Upper lobe of right lung (tissue), 1 donor: ENCODE measurements around the gene NAGLU. TPM values are rescaled to one million over a fixed set of nuclear protein-coding genes. Genes with fewer than 3 reads are reported as not detected.
A peak's percentile ranks its signal among the peaks of the same experiment; 100 is the strongest.

ENCODE experiments used
- ATAC-seq: fragments of 200-7000 bp; cut with Tn5 transposase; one replicate; pipeline ENCODE4 v1.9.1; 2020; ENCODE audit warnings: mild to moderate bottlenecking, moderate library complexity
- DNase-seq: peaks from one replicate; pipeline ENCODE4 v3.0.0-alpha.2; 2020
- H3K27ac ChIP-seq: fragments of 200-600 bp; one replicate; pipeline ENCODE4 v1.8.0; 2022
- H3K27me3 ChIP-seq: fragments of 200-600 bp; one replicate; pipeline ENCODE4 v1.8.0; 2022; ENCODE audit warnings: mild to moderate bottlenecking
- H3K36me3 ChIP-seq: fragments of 200-600 bp; one replicate; pipeline ENCODE4 v1.8.0; 2022
- H3K4me1 ChIP-seq: fragments of 200-600 bp; one replicate; pipeline ENCODE4 v1.8.0; 2022
- H3K4me3 ChIP-seq: fragments of 200-600 bp; one replicate; pipeline ENCODE4 v1.8.0; 2022; ENCODE audit warnings: mild to moderate bottlenecking
- H3K9me3 ChIP-seq: fragments of 200-600 bp; one replicate; pipeline ENCODE4 v1.8.0; 2022
- intact Hi-C: fragments of 100-400 bp; cut with DNase I; formaldehyde crosslinking; loops from one replicate; pipeline ENCODE4 v1.11.0; 2022
- microRNA-seq: library from miRNA; unstranded; fragments of <30 nt; microRNA quantifications from one replicate; pipeline ENCODE4 v1.2.0, GENCODE V29; 2020; ENCODE audit warnings: borderline microRNAs expressed
- total RNA-seq: library from RNA; stranded (reverse); fragmentation: NEBNext Ultra II Directional; extraction: Animal tissue kit (Norgen Biotek cat#: 25700); gene quantifications from one replicate; pipeline ENCODE4 v1.2.1, GENCODE V29; 2021
- TF ChIP-seq, protein P1 (sequence below): fragments of 200-600 bp; IDR thresholded peaks from one replicate; pipeline ENCODE4 v1.8.0; 2022; ENCODE audit warnings: antibody characterized with exemption
- donor health status: DM: no; HTN: yes; CAD: no; lungs with severe emphysema.

Gene NAGLU
- total RNA-seq, 1 donor from 2014 or later, result 46.9 TPM

DNA sequence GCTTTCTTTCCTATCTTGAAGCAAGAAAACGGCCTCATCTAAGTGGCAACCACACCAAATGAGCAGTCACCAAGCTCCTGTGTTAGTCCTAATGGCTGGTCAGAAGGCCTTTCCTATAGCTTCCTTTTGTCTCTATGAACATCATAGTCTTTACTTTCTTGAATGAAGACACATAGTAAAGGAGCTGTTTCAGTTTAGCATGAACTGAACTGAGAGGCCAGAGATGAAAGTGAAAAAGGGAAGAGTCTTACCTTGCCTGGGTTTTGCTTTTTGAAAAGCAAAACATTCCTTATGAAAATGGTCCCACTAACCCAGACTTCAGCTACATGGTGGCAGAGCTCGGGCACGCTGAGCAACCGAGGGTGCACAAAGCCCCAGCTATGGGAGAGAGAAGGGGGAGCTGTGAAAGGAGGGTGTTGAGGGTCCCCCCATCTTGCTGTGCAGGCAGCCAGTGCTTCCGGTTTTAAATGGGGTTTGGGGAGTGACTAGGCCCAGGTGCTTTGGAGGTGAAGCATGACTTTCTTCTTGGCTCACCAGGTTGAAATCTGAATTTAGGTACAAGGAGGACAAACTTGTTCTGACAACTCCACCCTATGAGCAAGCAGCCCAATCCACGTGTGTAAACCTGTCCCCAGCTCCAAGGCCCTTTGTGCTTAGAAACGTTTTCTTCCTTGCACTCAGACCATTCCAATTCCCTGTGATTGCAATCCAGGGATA, 50.6 kb downstream of the NAGLU start:
- peaks cover 100% of the 10 kb centered on the region for H3K36me3 ChIP-seq
- H3K4me1 ChIP-seq, result peaks cover 17% of the 10 kb centered on the region
- TF ChIP-seq, protein P1, sequence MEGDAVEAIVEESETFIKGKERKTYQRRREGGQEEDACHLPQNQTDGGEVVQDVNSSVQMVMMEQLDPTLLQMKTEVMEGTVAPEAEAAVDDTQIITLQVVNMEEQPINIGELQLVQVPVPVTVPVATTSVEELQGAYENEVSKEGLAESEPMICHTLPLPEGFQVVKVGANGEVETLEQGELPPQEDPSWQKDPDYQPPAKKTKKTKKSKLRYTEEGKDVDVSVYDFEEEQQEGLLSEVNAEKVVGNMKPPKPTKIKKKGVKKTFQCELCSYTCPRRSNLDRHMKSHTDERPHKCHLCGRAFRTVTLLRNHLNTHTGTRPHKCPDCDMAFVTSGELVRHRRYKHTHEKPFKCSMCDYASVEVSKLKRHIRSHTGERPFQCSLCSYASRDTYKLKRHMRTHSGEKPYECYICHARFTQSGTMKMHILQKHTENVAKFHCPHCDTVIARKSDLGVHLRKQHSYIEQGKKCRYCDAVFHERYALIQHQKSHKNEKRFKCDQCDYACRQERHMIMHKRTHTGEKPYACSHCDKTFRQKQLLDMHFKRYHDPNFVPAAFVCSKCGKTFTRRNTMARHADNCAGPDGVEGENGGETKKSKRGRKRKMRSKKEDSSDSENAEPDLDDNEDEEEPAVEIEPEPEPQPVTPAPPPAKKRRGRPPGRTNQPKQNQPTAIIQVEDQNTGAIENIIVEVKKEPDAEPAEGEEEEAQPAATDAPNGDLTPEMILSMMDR, result no peak
- intact Hi-C loops, result no loop called here
- H3K9me3 ChIP-seq, result no peaks in the 10 kb centered on the region
- no peaks in the 10 kb centered on the region for H3K27me3 ChIP-seq
- ATAC-seq (no peak), DNase-seq (peak; percentile 39)
- no peak overlapping the region for H3K4me3 ChIP-seq
- no peak overlapping the region for H3K27ac ChIP-seq

DNA sequence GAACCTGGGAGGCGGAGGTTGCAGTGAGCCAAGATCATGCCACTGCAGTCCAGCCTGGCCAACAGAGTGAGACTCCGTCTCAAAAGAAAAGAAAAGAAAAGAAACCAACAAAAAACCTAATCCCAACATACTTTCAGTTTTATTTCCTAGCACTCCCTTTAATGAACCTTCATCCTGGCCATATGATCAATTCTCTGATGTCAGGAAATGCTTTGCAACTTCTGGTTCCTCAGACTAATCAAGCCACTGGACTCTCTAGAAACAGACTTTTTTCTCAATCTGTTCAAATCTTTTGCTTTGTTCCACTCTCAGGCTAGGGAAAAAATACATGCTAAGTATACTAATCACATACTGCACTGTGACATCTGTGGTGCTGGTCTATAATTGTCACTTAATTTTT, 54.8 kb downstream of the NAGLU start:
- Histone ChIP-seq H3K27me3 (no peaks in the 10 kb centered on the region), H3K9me3 (no peaks in the 10 kb centered on the region), H3K27ac (no peak overlapping the region), H3K4me1 (peaks cover 7% of the 10 kb centered on the region), H3K4me3 (no peak overlapping the region), H3K36me3 (peaks cover 77% of the 10 kb centered on the region)
- ATAC-seq (no peak), DNase-seq (no peak)
- TF ChIP-seq, protein P1, result no peak
- intact Hi-C loops, result no loop called here

DNA sequence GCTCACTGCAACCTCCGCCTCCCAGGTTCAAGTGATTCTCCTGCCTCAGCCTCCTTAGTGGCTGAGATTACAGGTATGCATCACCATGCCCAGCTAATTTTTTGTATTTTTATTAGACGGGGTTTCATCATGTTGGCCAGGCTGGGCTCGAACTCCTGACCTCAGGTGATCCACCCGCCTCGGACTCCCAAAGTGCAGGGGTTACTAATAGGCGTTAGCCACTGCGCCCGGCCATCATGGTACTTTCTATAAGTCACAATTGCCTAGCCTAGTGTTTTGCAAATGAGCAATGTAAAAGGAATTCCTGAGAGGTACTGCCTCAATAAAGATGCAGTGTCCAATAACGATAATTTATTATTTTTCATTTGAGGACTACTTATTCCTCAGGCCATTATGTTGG, 55.4 kb downstream of the NAGLU start:
- DNase-seq (peak; percentile 13), ATAC-seq (no peak)
- H3K4me1 ChIP-seq, result peaks cover 5% of the 10 kb centered on the region
- H3K9me3 ChIP-seq, result no peaks in the 10 kb centered on the region
- no peaks in the 10 kb centered on the region for H3K27me3 ChIP-seq
- intact Hi-C loops, result no loop called here
- TF ChIP-seq, protein P1, result no peak
- no peak overlapping the region for H3K4me3 ChIP-seq
- peaks cover 72% of the 10 kb centered on the region for H3K36me3 ChIP-seq
- H3K27ac ChIP-seq, result no peak overlapping the region

Small RNA genes lying within 50 kb of the gene (microRNA-seq; reads per million reads assigned to microRNA genes)
- gene MIR5010 (2.5 reads per million, percentile 15 among the genes with 10 or more reads in this experiment), gene MIR548AT (not detected)

Other genes with a start within 250 kb of the NAGLU start
- 42.0 TPM for gene STAT5A, start 247.7 kb upstream of the NAGLU start, total RNA-seq
- gene STAT3, start 147.8 kb upstream of the NAGLU start, total RNA-seq, result 309 TPM
- gene CAVIN1, start 113.0 kb upstream of the NAGLU start, total RNA-seq, result 342 TPM
- 109 TPM for gene ATP6V0A1, start 77.4 kb upstream of the NAGLU start, total RNA-seq
- gene HSD17B1, start 16.7 kb downstream of the NAGLU start, total RNA-seq, result 1.4 TPM
- 63.3 TPM for gene COASY, start 25.9 kb downstream of the NAGLU start, total RNA-seq
- 61.3 TPM for gene MLX, start 30.9 kb downstream of the NAGLU start, total RNA-seq
- 4.2 TPM for gene PSMC3IP, start 41.5 kb downstream of the NAGLU start, total RNA-seq
- gene RETREG3, start 73.1 kb downstream of the NAGLU start, total RNA-seq, result 68.6 TPM
- gene TUBG1, start 73.4 kb downstream of the NAGLU start, total RNA-seq, result 29.2 TPM
- 19.8 TPM for gene TUBG2, start 123.0 kb downstream of the NAGLU start, total RNA-seq
- 26.4 TPM for gene PLEKHH3, start 140.8 kb downstream of the NAGLU start, total RNA-seq
- gene CCR10, start 145.6 kb downstream of the NAGLU start, total RNA-seq, result 1.4 TPM
- 6.5 TPM for gene CNTNAP1, start 146.3 kb downstream of the NAGLU start, total RNA-seq
- 58.4 TPM for gene EZH1, start 208.8 kb downstream of the NAGLU start, total RNA-seq
- 114 TPM for gene RAMP2, start 225.0 kb downstream of the NAGLU start, total RNA-seq
- gene VPS25, start 237.2 kb downstream of the NAGLU start, total RNA-seq, result 42.3 TPM
- gene WNK4, start 244.4 kb downstream of the NAGLU start, total RNA-seq, result 0.38 TPM